ENCODE data around the gene RCVRN.

The RCVRN gene

GRCh38 chr17:9907883-9908648 is 3.0 kb upstream of the RCVRN start (continued):
- no peak for TF ChIP-seq ZNF645 (tag by site-specific recombination; IDR thresholded peaks at IDR 0.05)
- TF ChIP-seq ZNF560 (tag by site-specific recombination; IDR thresholded peaks at IDR 0.05; ENCODE audit: borderline replicate concordance), result no peak
- no peak for TF ChIP-seq ZNF426 (tag by site-specific recombination; IDR thresholded peaks at IDR 0.05)

GRCh38 chr17:9907131-9907530 is 2.1 kb upstream of the RCVRN start:
- ChIA-PET POLR2A (no interaction called here), CTCF (interaction anchor here (0.6 to 1.4 kb wide), 8 partner anchors 14 to 711 kb away, joined by 3 to 7 read pairs (median 3); no protein-coding TSS in a partner anchor)
- no peak overlapping the region for H3K27ac ChIP-seq (ENCODE audit: extremely low read depth, low read depth, low read length)
- H3K9me3 ChIP-seq (ENCODE audit: control insufficient read depth, insufficient read depth, low read depth, low read length), result no peaks in the 10 kb centered on the region
- H3K36me3 ChIP-seq (ENCODE audit: control insufficient read depth in 2 of 2, insufficient read depth in 1 of 2, low read length in 2 of 2), result no peaks in the 10 kb centered on the region
- H3K4me1 ChIP-seq (ENCODE audit: control insufficient read depth, insufficient read depth, low read length), result no peaks in the 10 kb centered on the region
- TF ChIP-seq ZNF114 (tag by site-specific recombination; IDR thresholded peaks at IDR 0.05) (no peak), BCL11B (tag by site-specific recombination; IDR thresholded peaks at IDR 0.05; ENCODE audit: low read depth) (no peak), PATZ1 (tag by site-specific recombination; IDR thresholded peaks at IDR 0.05) (no peak), ZNF174 (tag by site-specific recombination; IDR thresholded peaks at IDR 0.05) (no peak), SP2 (tag by site-specific recombination; IDR thresholded peaks at IDR 0.05) (no peak), ZNF621 (tag by site-specific recombination; IDR thresholded peaks at IDR 0.05) (no peak), SCRT1 (tag by site-specific recombination; IDR thresholded peaks at IDR 0.05; ENCODE audit: borderline replicate concordance) (no peak), MZF1 (tag by site-specific recombination; IDR thresholded peaks at IDR 0.05; ENCODE audit: borderline replicate concordance) (no peak), ZNF404 (tag by site-specific recombination; IDR thresholded peaks at IDR 0.05) (no peak), ZBTB21 (tag by site-specific recombination; IDR thresholded peaks at IDR 0.05) (no peak), KLF1 (tag by site-specific recombination; IDR thresholded peaks at IDR 0.05) (no peak), ZNF433 (tag by site-specific recombination; IDR thresholded peaks at IDR 0.05; ENCODE audit: low read depth) (no peak), ZSCAN23 (tag by site-specific recombination; IDR thresholded peaks at IDR 0.05) (no peak), ZNF626 (tag by site-specific recombination; IDR thresholded peaks at IDR 0.05) (no peak), ZNF521 (tag by site-specific recombination; IDR thresholded peaks at IDR 0.05) (no peak)
- H3K4me3 ChIP-seq (ENCODE audit: low read depth, low read length), result no peak overlapping the region

- TF ChIP-seq FEZF1 (tag by site-specific recombination; IDR thresholded peaks at IDR 0.05) (no peak), ZNF580 (tag by site-specific recombination; IDR thresholded peaks at IDR 0.05) (no peak), MYNN (tag by site-specific recombination; IDR thresholded peaks at IDR 0.05; ENCODE audit: borderline replicate concordance) (no peak), ZNF510 (tag by site-specific recombination; IDR thresholded peaks at IDR 0.05; ENCODE audit: insufficient replicate concordance) (no peak), ZBTB6 (tag by site-specific recombination; IDR thresholded peaks at IDR 0.05) (no peak), ZNF658 (tag by site-specific recombination; IDR thresholded peaks at IDR 0.05) (no peak), ZNF701 (tag by site-specific recombination; IDR thresholded peaks at IDR 0.05) (no peak), ZNF670 (tag by site-specific recombination; IDR thresholded peaks at IDR 0.05; ENCODE audit: low read depth) (no peak), ZFP3 (tag by site-specific recombination; IDR thresholded peaks at IDR 0.05; ENCODE audit: low read depth) (no peak), YY1 (tag by site-specific recombination; IDR thresholded peaks at IDR 0.05) (no peak), ZEB2 (tag by site-specific recombination; IDR thresholded peaks at IDR 0.05) (no peak), ZNF169 (tag by site-specific recombination; IDR thresholded peaks at IDR 0.05) (no peak), ZNF707 (tag by site-specific recombination; IDR thresholded peaks at IDR 0.05) (no peak)
- H3K36me3 ChIP-seq (ENCODE audit: control insufficient read depth in 2 of 2, insufficient read depth in 1 of 2, low read length in 2 of 2), result no peaks in the 10 kb centered on the region
- CTCF ChIA-PET, result interaction anchor here (0.7 to 2.3 kb wide), 7 partner anchors 13 to 711 kb away, joined by 3 to 13 read pairs (median 4); no protein-coding TSS in a partner anchor
- H3K4me1 ChIP-seq (ENCODE audit: control insufficient read depth, insufficient read depth, low read length), result no peaks in the 10 kb centered on the region
- H3K9me3 ChIP-seq (ENCODE audit: control insufficient read depth, insufficient read depth, low read depth, low read length), result no peaks in the 10 kb centered on the region
- no peak overlapping the region for H3K4me3 ChIP-seq (ENCODE audit: low read depth, low read length)
- H3K27ac ChIP-seq (ENCODE audit: extremely low read depth, low read depth, low read length), result no peak overlapping the region
- POLR2A ChIA-PET, result no interaction called here
Measured at GRCh38 chr17:9906616-9907015, 1.5 kb upstream of the RCVRN start.
